ENCODE data around the gene CDC73. TPM values are rescaled to one million over a fixed set of nuclear protein-coding genes. Genes with fewer than 3 reads are reported as not detected.

CDC73 gene
- total and polyA plus RNA-seq, 9 of the 15 experiments (the other 6 are each of a cell fraction or from before 2014, with no cell fraction given) = 19.0 to 61.7 (median 30.1) TPM

DNA sequence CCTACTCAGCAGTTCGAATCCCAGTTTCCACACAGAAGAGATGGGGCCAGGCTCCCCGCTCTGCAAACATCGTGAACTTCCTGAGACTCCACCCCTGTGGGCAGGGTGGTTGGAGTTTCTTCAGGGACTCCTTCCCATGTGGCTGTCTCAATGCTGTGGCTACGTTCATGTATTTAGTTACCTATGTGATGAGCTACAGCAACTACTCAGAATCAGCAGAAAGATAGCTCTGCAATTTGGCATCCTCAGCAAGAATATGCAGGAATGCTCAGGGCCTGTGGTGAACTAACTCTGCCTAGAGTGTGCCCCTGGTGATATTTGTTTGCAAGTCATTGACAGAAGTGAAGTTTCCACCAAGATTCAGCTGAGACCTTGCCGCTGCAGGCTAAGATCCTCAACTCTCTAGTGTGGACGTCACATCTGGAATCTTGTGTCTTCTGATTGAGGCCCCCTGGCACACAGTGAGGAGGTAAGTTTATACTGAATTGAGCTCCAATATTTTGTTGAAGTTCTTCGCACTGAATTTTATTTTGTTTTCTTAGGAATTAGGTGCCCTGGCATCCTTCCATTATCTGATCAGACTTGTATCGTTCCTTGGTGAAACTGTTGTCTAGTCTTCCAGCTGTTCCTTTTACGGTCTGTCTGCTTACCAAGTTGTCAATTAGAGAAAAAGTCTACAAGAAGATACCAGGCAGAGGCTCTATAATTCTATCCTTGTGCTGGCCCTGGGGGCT, 8.4 kb upstream of the CDC73 start (continued):
- TF ChIP-seq, protein P1, sequence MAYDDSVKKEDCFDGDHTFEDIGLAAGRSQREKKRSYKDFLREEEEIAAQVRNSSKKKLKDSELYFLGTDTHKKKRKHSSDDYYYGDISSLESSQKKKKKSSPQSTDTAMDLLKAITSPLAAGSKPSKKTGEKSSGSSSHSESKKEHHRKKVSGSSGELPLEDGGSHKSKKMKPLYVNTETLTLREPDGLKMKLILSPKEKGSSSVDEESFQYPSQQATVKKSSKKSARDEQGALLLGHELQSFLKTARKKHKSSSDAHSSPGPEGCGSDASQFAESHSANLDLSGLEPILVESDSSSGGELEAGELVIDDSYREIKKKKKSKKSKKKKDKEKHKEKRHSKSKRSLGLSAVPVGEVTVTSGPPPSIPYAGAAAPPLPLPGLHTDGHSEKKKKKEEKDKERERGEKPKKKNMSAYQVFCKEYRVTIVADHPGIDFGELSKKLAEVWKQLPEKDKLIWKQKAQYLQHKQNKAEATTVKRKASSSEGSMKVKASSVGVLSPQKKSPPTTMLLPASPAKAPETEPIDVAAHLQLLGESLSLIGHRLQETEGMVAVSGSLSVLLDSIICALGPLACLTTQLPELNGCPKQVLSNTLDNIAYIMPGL (CRISPR knock-in tag; IDR thresholded peaks at IDR 0.05) = 0 out of 2 replicates have a peak, but pooled peaks have one; percentile 50
- TF ChIP-seq TAL1 (IDR thresholded peaks at IDR 0.05) (no peak), HDAC1 (IDR thresholded peaks at IDR 0.05) (peak in 1 of 2 experiments; percentile 54; a peak in 1 of 4 replicates), GATA2 (CRISPR knock-in tag; IDR thresholded peaks at IDR 0.05) (no peak), SMAD4 (CRISPR knock-in tag; conservative IDR thresholded peaks at IDR 0.05) (0 out of 2 replicates have a peak, but pooled peaks have one; percentile 16), CTBP1 (IDR thresholded peaks at IDR 0.05; ENCODE audit: borderline replicate concordance) (peak; percentile 79; the same call in 1 of the 2 replicates), TARDBP (IDR thresholded peaks at IDR 0.05) (no peak), POLR2H (tag; IDR thresholded peaks at IDR 0.05; ENCODE audit: low read depth) (no peak), KAT8 (IDR thresholded peaks at IDR 0.05; ENCODE audit: low read depth) (no peak), FOXK2 (conservative IDR thresholded peaks at IDR 0.05 in 1 of 2, IDR thresholded peaks at IDR 0.05 in 1 of 2; ENCODE audit: low read depth in 2 of 2) (peak; percentile 19 to 29; a peak in 1 of 4 replicates), CEBPB (tag; IDR thresholded peaks at IDR 0.05) (no peak), RBFOX2 (IDR thresholded peaks at IDR 0.05; ENCODE audit: low read depth, low read length) (peak; percentile 35), CREB1 (IDR thresholded peaks at IDR 0.05) (no peak), CREB1 (CRISPR knock-in tag; IDR thresholded peaks at IDR 0.05) (no peak)
- TF ChIP-seq, protein P2, sequence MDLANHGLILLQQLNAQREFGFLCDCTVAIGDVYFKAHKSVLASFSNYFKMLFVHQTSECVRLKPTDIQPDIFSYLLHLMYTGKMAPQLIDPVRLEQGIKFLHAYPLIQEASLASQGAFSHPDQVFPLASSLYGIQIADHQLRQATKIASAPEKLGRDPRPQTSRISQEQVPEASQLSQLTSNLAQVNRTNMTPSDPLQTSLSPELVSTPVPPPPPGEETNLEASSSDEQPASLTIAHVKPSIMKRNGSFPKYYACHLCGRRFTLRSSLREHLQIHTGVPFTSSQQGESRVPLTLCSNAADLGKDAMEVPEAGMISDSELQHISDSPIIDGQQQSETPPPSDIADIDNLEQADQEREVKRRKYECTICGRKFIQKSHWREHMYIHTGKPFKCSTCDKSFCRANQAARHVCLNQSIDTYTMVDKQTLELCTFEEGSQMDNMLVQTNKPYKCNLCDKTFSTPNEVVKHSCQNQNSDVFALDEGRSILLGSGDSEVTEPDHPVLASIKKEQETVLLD (IDR thresholded peaks at IDR 0.05) = no peak
- TF ChIP-seq, protein P3, sequence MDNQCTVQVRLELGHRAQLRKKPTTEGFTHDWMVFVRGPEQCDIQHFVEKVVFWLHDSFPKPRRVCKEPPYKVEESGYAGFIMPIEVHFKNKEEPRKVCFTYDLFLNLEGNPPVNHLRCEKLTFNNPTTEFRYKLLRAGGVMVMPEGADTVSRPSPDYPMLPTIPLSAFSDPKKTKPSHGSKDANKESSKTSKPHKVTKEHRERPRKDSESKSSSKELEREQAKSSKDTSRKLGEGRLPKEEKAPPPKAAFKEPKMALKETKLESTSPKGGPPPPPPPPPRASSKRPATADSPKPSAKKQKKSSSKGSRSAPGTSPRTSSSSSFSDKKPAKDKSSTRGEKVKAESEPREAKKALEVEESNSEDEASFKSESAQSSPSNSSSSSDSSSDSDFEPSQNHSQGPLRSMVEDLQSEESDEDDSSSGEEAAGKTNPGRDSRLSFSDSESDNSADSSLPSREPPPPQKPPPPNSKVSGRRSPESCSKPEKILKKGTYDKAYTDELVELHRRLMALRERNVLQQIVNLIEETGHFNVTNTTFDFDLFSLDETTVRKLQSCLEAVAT (IDR thresholded peaks at IDR 0.05) = peak; percentile 16 to 82; a peak in 2 of 4 replicates
- TF ChIP-seq, protein P4, sequence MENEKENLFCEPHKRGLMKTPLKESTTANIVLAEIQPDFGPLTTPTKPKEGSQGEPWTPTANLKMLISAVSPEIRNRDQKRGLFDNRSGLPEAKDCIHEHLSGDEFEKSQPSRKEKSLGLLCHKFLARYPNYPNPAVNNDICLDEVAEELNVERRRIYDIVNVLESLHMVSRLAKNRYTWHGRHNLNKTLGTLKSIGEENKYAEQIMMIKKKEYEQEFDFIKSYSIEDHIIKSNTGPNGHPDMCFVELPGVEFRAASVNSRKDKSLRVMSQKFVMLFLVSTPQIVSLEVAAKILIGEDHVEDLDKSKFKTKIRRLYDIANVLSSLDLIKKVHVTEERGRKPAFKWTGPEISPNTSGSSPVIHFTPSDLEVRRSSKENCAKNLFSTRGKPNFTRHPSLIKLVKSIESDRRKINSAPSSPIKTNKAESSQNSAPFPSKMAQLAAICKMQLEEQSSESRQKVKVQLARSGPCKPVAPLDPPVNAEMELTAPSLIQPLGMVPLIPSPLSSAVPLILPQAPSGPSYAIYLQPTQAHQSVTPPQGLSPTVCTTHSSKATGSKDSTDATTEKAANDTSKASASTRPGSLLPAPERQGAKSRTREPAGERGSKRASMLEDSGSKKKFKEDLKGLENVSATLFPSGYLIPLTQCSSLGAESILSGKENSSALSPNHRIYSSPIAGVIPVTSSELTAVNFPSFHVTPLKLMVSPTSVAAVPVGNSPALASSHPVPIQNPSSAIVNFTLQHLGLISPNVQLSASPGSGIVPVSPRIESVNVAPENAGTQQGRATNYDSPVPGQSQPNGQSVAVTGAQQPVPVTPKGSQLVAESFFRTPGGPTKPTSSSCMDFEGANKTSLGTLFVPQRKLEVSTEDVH (IDR thresholded peaks at IDR 0.05; ENCODE audit: low read depth, partially characterized antibody) = peak; percentile 36
- TF ChIP-seq, protein P5, sequence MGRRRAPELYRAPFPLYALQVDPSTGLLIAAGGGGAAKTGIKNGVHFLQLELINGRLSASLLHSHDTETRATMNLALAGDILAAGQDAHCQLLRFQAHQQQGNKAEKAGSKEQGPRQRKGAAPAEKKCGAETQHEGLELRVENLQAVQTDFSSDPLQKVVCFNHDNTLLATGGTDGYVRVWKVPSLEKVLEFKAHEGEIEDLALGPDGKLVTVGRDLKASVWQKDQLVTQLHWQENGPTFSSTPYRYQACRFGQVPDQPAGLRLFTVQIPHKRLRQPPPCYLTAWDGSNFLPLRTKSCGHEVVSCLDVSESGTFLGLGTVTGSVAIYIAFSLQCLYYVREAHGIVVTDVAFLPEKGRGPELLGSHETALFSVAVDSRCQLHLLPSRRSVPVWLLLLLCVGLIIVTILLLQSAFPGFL (CRISPR knock-in tag; IDR thresholded peaks at IDR 0.05) = no peak
